Liver (tissue), 3 donors: Measurements from ENCODE around the gene TULP4.

ENCODE experiments used
- CTCF ChIP-seq: fragments of 150-350 bp; IDR thresholded peaks from 2 replicates; pipeline ENCODE4 v1.5.1; 2017; ENCODE audit warnings: improper control_type of control experiment, low read depth, low read length; ENCODE audit not compliant: missing input control
- EGR1 ChIP-seq, 2 donors: IDR thresholded peaks; 2 replicates each; pipeline ENCODE4 v1.6.1; 2016 to 2018; ENCODE audit warnings: antibody characterized with exemption in 2 of 2, low read depth in 2 of 2
- JUND ChIP-seq, 2 donors: IDR thresholded peaks; 2 replicates each; pipeline ENCODE4 v1.6.1; 2016; ENCODE audit warnings: antibody characterized with exemption in 2 of 2
- MAX ChIP-seq: IDR thresholded peaks from 2 replicates; pipeline ENCODE4 v1.6.1; 2016; ENCODE audit warnings: antibody characterized with exemption
- NR2F2 ChIP-seq: IDR thresholded peaks from 2 replicates; pipeline ENCODE4 v1.6.1; 2016; ENCODE audit warnings: antibody characterized with exemption
- TAF1 ChIP-seq: conservative IDR thresholded peaks from 2 replicates; pipeline ENCODE4 v1.6.1; 2016; ENCODE audit warnings: antibody characterized with exemption, mild to moderate bottlenecking
- donor health status: healthy.
- donor health status: healthy.

GRCh38 chr6:158417760-158418098 lies 105.5 kb downstream of the TULP4 start:
- TF ChIP-seq CTCF (no peak), EGR1 (IDR thresholded peaks at IDR 0.05; ENCODE audit: low read depth in 2 of 2) (no peak), MAX (no peak), TAF1 (no peak), JUND (IDR thresholded peaks at IDR 0.05) (no peak), NR2F2 (no peak)
